Inflammatory macrophage (primary cell): ENCODE data around the gene CARS1.

Experiments
- DNase-seq, 2 donors: peaks; one replicate each; pipeline ENCODE4 v3.0.0-alpha.2; 2020 to 2022

CARS1 gene

GRCh38 chr11:2990617-2991451 lies 66.4 kb downstream of the CARS1 start:
- DNase-seq = peak; percentile 3 to 11

- no peak for DNase-seq
These were observed 67.7 kb downstream of the CARS1 start for GRCh38 chr11:2989551-2989950.

GRCh38 chr11:2989006-2989405 lies 68.2 kb downstream of the CARS1 start:
- DNase-seq = no peak

- DNase-seq = no peak
These were observed 69.1 kb downstream of the CARS1 start for GRCh38 chr11:2987881-2988861.

- no peak for DNase-seq
These were observed 73.3 kb downstream of the CARS1 start for GRCh38 chr11:2983908-2984307.

- DNase-seq = no peak
These were observed 75.0 kb downstream of the CARS1 start for GRCh38 chr11:2982214-2982613.

- no peak for DNase-seq
These were observed 76.1 kb downstream of the CARS1 start for GRCh38 chr11:2981130-2981529.

GRCh38 chr11:2980168-2980840 lies 76.9 kb downstream of the CARS1 start:
- no peak for DNase-seq

GRCh38 chr11:2977113-2977512 lies 80.1 kb downstream of the CARS1 start:
- DNase-seq = no peak

GRCh38 chr11:2976294-2977063 lies 80.7 kb downstream of the CARS1 start:
- peak; percentile 27 to 55 for DNase-seq

GRCh38 chr11:2975594-2975993 lies 81.6 kb downstream of the CARS1 start:
- peak; percentile 40 to 59 for DNase-seq

- no peak for DNase-seq
These were observed 83.0 kb downstream of the CARS1 start for GRCh38 chr11:2974272-2974671.

GRCh38 chr11:2968341-2968900 lies 88.8 kb downstream of the CARS1 start:
- DNase-seq = no peak

- DNase-seq = no peak
These were observed 92.4 kb downstream of the CARS1 start for GRCh38 chr11:2964782-2965181.

GRCh38 chr11:2963761-2964160 lies 93.5 kb downstream of the CARS1 start:
- DNase-seq = no peak

GRCh38 chr11:2963112-2963754 lies 94.0 kb downstream of the CARS1 start:
- no peak for DNase-seq

GRCh38 chr11:2961080-2961479 lies 96.1 kb downstream of the CARS1 start:
- no peak for DNase-seq

- no peak for DNase-seq
These were observed 97.1 kb downstream of the CARS1 start for GRCh38 chr11:2960139-2960538.

GRCh38 chr11:2958251-2958650 lies 99.0 kb downstream of the CARS1 start:
- peak; percentile 8 to 54 for DNase-seq

GRCh38 chr11:2955906-2956476 lies 101.2 kb downstream of the CARS1 start:
- no peak for DNase-seq

- DNase-seq = no peak
These were observed 103.0 kb downstream of the CARS1 start for GRCh38 chr11:2954263-2954662.
